ENCODE measurements around the gene FSHR. TPM values are rescaled to one million over a fixed set of nuclear protein-coding genes. Genes with fewer than 3 reads are reported as not detected.

Gene FSHR
- total and polyA plus RNA-seq, 2 experiments from 2014 or later, result not detected

GRCh38 chr2:48914477-48915089, 239.7 kb downstream of the FSHR start:
- Histone ChIP-seq H3K79me2 (replicated peaks; ENCODE audit: insufficient read depth) (no peaks in the 10 kb centered on the region), H3K4me3 (no peak overlapping the region), H3K4me2 (no peak overlapping the region), H3K4me1 (ENCODE audit: insufficient read depth) (no peaks in the 10 kb centered on the region; the same call in 1 of the 2 replicates), H3K9me2 (ENCODE audit: insufficient read depth) (no peaks in the 10 kb centered on the region), H3F3A (replicated peaks; ENCODE audit: low read depth) (no peaks in the 10 kb centered on the region), H3K27ac (ENCODE audit: low read depth) (no peak overlapping the region), H3K36me3 (ENCODE audit: insufficient read depth) (no peaks in the 10 kb centered on the region), H4K20me1 (replicated peaks; ENCODE audit: insufficient read depth) (no peaks in the 10 kb centered on the region), H2AFZ (no peak overlapping the region), H3K27me3 (ENCODE audit: insufficient read depth) (no peaks in the 10 kb centered on the region)
- Mint-ChIP-seq H3K27ac (no peak overlapping the region), H3K4me3 (no peak overlapping the region), H3K27me3 (ENCODE audit: insufficient read depth, low read depth, poor library complexity) (no peaks in the 10 kb centered on the region), H3K36me3 (ENCODE audit: low read depth) (no peaks in the 10 kb centered on the region), H3K9me3 (peaks cover 5% of the 10 kb centered on the region; the same call in 2 of the 3 replicates), H3K4me1 (no peaks in the 10 kb centered on the region)
- no peak for TF ChIP-seq CTCF (conservative IDR thresholded peaks at IDR 0.05; ENCODE audit: low read depth in 2 of 2)
- no peak for TF ChIP-seq STAT1 (IDR thresholded peaks at IDR 0.05; ENCODE audit: unreplicated experiment)
- TF ChIP-seq CREB1 (CRISPR knock-in tag; IDR thresholded peaks at IDR 0.05; ENCODE audit: low read depth), result no peak
- no peak for TF ChIP-seq EZH2phosphoT487 (IDR thresholded peaks at IDR 0.05; ENCODE audit: unreplicated experiment)
- no peak for TF ChIP-seq ETS1 (IDR thresholded peaks at IDR 0.05)
- no peak for TF ChIP-seq ZNF331 (CRISPR knock-in tag; IDR thresholded peaks at IDR 0.05; ENCODE audit: low read depth)
- no peak for TF ChIP-seq REST (IDR thresholded peaks at IDR 0.05; ENCODE audit: unreplicated experiment)
- no peak for TF ChIP-seq JUNB (IDR thresholded peaks at IDR 0.05; ENCODE audit: unreplicated experiment)
- TF ChIP-seq ZNF114 (CRISPR knock-in tag; IDR thresholded peaks at IDR 0.05), result no peak
- TF ChIP-seq, protein P1, sequence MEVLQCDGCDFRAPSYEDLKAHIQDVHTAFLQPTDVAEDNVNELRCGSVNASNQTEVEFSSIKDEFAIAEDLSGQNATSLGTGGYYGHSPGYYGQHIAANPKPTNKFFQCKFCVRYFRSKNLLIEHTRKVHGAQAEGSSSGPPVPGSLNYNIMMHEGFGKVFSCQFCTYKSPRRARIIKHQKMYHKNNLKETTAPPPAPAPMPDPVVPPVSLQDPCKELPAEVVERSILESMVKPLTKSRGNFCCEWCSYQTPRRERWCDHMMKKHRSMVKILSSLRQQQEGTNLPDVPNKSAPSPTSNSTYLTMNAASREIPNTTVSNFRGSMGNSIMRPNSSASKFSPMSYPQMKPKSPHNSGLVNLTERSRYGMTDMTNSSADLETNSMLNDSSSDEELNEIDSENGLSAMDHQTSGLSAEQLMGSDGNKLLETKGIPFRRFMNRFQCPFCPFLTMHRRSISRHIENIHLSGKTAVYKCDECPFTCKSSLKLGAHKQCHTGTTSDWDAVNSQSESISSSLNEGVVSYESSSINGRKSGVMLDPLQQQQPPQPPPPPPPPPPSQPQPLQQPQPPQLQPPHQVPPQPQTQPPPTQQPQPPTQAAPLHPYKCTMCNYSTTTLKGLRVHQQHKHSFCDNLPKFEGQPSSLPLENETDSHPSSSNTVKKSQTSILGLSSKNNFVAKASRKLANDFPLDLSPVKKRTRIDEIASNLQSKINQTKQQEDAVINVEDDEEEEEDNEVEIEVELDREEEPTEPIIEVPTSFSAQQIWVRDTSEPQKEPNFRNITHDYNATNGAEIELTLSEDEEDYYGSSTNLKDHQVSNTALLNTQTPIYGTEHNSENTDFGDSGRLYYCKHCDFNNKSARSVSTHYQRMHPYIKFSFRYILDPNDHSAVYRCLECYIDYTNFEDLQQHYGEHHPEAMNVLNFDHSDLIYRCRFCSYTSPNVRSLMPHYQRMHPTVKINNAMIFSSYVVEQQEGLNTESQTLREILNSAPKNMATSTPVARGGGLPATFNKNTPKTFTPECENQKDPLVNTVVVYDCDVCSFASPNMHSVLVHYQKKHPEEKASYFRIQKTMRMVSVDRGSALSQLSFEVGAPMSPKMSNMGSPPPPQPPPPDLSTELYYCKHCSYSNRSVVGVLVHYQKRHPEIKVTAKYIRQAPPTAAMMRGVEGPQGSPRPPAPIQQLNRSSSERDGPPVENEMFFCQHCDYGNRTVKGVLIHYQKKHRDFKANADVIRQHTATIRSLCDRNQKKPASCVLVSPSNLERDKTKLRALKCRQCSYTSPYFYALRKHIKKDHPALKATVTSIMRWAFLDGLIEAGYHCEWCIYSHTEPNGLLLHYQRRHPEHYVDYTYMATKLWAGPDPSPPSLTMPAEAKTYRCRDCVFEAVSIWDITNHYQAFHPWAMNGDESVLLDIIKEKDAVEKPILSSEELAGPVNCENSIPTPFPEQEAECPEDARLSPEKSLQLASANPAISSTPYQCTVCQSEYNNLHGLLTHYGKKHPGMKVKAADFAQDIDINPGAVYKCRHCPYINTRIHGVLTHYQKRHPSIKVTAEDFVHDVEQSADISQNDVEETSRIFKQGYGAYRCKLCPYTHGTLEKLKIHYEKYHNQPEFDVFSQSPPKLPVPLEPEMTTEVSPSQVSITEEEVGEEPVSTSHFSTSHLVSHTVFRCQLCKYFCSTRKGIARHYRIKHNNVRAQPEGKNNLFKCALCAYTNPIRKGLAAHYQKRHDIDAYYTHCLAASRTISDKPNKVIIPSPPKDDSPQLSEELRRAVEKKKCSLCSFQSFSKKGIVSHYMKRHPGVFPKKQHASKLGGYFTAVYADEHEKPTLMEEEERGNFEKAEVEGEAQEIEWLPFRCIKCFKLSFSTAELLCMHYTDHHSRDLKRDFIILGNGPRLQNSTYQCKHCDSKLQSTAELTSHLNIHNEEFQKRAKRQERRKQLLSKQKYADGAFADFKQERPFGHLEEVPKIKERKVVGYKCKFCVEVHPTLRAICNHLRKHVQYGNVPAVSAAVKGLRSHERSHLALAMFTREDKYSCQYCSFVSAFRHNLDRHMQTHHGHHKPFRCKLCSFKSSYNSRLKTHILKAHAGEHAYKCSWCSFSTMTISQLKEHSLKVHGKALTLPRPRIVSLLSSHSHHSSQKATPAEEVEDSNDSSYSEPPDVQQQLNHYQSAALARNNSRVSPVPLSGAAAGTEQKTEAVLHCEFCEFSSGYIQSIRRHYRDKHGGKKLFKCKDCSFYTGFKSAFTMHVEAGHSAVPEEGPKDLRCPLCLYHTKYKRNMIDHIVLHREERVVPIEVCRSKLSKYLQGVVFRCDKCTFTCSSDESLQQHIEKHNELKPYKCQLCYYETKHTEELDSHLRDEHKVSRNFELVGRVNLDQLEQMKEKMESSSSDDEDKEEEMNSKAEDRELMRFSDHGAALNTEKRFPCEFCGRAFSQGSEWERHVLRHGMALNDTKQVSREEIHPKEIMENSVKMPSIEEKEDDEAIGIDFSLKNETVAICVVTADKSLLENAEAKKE (CRISPR knock-in tag; IDR thresholded peaks at IDR 0.05), result no peak
- no peak for TF ChIP-seq POLR2AphosphoS5 (IDR thresholded peaks at IDR 0.05; ENCODE audit: low read depth)
- TF ChIP-seq EZH2 (IDR thresholded peaks at IDR 0.05; ENCODE audit: low read depth, unreplicated experiment), result no peak
- no peak for TF ChIP-seq NANOG (IDR thresholded peaks at IDR 0.05; ENCODE audit: borderline replicate concordance)
- DNase-seq (ENCODE audit: low spot score), result no peak
- ATAC-seq, result no peak
